ENCODE data around the gene HSPE1. TPM values are rescaled to one million over a fixed set of nuclear protein-coding genes. Genes with fewer than 3 reads are reported as not detected.
"Not testable (repeated sequence)": the region's sequence is repeated elsewhere in the genome, so short reads cannot be mapped to it uniquely, and the experiment has no call there.

Gene HSPE1
- total RNA-seq, 1 experiment from 2014 or later, result 466 TPM

- no peak for DNase-seq (ENCODE audit: low read depth)
Observed at GRCh38 chr2:197498235-197498936, 1.8 kb upstream of the HSPE1 start.

GRCh38 chr2:197498937-197499593 is 1.1 kb upstream of the HSPE1 start:
- DNase-seq (ENCODE audit: low read depth), result peak; percentile 37

- DNase-seq (ENCODE audit: low read depth), result no peak
Observed at GRCh38 chr2:197500503-197501131, 438 bp downstream of the HSPE1 start.

DNA sequence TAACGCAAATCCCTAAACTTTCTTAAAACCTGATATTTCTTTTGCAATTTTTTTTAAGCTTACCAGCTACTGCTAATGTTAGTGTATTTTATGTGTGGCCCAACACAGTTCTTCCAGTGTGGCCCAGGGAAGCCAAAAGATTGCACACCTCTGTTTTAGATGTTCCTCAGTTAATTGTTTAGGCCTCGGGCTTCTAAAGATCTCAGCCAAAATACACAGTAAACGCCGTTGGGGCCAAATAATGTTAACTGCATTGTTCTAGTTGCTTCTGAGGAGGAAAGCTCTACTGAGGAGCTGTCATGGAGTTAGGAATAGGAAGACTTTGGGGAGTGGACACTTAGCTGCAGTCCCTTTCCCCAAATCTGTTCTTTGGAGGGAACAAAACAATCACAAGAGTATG is 2.0 kb downstream of the HSPE1 start:
- no peak for DNase-seq (ENCODE audit: low read depth)

GRCh38 chr2:197502685-197503084 is 2.5 kb downstream of the HSPE1 start:
- no peak for DNase-seq (ENCODE audit: low read depth)

- DNase-seq (ENCODE audit: low read depth), result no peak
Observed at GRCh38 chr2:197504000-197504399, 3.8 kb downstream of the HSPE1 start.

- DNase-seq (ENCODE audit: low read depth), result no peak
Observed at GRCh38 chr2:197504512-197504911, 4.3 kb downstream of the HSPE1 start.

- no peak for DNase-seq (ENCODE audit: low read depth)
Observed at GRCh38 chr2:197506658-197507057, 6.5 kb downstream of the HSPE1 start.

DNA sequence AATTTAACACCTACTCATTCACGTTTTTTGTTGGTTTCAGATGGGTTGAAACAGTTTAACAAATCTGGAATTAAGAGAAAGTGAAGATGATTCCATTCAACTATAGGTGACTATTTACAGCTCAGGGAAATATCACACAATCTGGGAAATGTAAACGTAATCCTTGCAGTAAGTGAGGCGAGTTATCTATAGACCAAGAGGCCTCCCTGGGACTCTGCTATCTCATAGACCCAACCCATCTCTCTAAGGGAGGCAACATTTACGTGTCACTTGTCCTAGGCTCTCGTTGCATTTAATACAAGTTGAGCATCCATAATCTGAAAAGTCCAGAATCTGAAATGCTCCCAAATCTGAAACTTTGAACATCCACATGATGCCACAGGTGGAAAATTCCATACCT is 13.7 kb downstream of the HSPE1 start:
- DNase-seq (ENCODE audit: low read depth), result no peak

- no peak for DNase-seq (ENCODE audit: low read depth)
Observed at GRCh38 chr2:197514754-197515153, 14.6 kb downstream of the HSPE1 start.

DNA sequence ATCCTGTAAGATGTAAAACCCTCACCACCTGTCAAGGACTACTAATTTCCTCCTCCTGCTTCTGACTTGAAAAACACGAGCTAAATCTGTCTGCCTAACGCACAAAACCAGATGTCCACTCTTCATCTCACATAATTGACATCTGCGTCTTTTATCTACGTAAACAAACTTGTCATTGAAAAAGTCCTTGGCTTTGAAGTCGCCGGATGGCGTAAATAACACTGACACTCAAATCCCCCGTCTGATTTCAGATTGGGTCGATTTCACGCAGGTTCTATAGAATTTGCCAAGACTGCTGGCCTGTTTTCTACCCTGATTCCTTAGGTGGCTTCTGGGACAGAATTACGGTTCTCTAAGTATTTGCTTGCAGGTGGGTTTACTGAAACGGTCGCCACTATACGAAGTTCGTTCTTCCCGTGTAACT is 15.1 kb downstream of the HSPE1 start:
- no peak for DNase-seq (ENCODE audit: low read depth)

- peak; percentile 96 for DNase-seq (ENCODE audit: low read depth)
Observed at GRCh38 chr2:197515739-197516392, 15.7 kb downstream of the HSPE1 start, which contains the start of gene MOB4. TSS of gene MOB4 (plus strand) at chr2:197516066. CDS start at chr2:197516087, 21 bp downstream.

DNA sequence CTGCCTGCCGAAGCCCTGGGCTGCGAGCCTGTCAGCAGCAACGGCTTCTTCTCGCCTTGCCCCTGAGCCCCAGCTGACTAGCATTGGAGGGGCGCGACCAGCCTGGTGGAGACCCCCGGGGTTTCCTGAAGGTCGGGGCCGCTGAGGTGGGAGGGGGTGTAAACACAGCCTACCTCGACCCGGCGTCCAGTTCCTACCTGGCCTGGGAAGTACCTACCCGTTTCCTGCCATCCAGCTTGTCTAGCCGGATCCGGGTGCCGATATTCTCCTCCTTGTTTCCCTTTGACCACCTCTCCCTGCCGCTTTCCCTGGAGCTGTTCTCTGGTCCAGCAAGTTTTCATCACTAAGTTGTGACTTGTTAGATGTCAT is 16.2 kb downstream of the HSPE1 start:
- DNase-seq (ENCODE audit: low read depth), result peak; percentile 27

DNA sequence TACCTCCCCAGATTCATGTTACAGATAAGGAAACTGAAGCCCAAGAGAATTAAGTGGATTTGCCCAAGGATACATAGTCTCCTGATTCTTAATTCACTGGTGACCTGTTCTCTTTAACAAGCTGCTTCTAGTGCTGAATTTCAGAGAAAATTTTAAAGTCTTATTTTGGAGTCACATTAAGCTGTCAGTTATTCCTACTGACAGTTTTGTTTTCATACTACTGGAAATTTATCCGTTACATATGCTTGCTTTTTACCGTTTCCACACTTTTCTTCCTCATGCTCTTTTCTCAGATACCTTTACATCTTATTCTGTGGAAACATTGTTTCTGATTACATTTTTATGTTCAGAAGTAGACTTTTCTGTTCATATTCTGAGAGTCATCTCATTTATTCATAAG is 17.0 kb downstream of the HSPE1 start:
- DNase-seq (ENCODE audit: low read depth), result no peak

GRCh38 chr2:197538412-197538811 is 38.2 kb downstream of the HSPE1 start:
- no peak for DNase-seq (ENCODE audit: low read depth)

DNA sequence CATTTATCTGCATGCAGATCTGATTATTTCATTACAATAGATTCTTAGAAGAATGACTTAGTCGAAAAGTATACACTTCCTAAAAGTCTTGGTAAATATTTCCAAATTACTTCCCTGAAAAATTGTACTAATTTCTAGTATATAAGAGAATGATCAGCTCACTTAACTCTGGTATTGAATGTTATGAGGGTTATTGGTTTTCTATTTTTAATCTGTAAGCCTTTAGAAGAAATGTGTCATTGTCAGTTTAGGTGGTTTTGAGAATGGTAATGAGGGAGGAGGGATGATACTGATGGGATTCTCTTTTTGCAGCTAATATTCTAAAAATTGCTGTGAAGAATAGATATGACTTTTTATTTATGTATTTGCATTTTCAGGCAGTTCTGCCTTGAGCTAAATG is 39.6 kb downstream of the HSPE1 start:
- DNase-seq (ENCODE audit: low read depth), result no peak

GRCh38 chr2:197543206-197543605 is 43.0 kb downstream of the HSPE1 start:
- DNase-seq (ENCODE audit: low read depth), result no peak

- no peak for DNase-seq (ENCODE audit: low read depth)
Observed at GRCh38 chr2:197547163-197547900, 47.2 kb downstream of the HSPE1 start.

GRCh38 chr2:197548582-197548981 is 48.4 kb downstream of the HSPE1 start:
- no peak for DNase-seq (ENCODE audit: low read depth)

- DNase-seq (ENCODE audit: low read depth), result not testable (repeated sequence)
Observed at GRCh38 chr2:197551260-197551659, 51.1 kb downstream of the HSPE1 start.

Measured in Daoy (cell line).